IPS-NIHi7 (cell line): ENCODE results near the gene ASPM.

ENCODE experiments used
- DNase-seq: peaks from one replicate; pipeline ENCODE4 v3.0.0; 2012; ENCODE audit warnings: mixed read lengths; ENCODE audit errors: extremely low spot score

The ASPM gene

GRCh38 chr1:197146101-197147095 is at the start of gene ASPM:
Gene ASPM, minus strand, starts transcription at chr1:197146669. Its CDS starts 232 bp downstream, at chr1:197146437.
- peak; percentile 94 for DNase-seq

GRCh38 chr1:197195100-197195499 is 48.6 kb upstream of the ASPM start:
- no peak for DNase-seq

GRCh38 chr1:197184190-197184589 is 37.7 kb upstream of the ASPM start:
- no peak for DNase-seq

- no peak for DNase-seq
Observed at GRCh38 chr1:197183195-197183748, 36.8 kb upstream of the ASPM start.

DNA sequence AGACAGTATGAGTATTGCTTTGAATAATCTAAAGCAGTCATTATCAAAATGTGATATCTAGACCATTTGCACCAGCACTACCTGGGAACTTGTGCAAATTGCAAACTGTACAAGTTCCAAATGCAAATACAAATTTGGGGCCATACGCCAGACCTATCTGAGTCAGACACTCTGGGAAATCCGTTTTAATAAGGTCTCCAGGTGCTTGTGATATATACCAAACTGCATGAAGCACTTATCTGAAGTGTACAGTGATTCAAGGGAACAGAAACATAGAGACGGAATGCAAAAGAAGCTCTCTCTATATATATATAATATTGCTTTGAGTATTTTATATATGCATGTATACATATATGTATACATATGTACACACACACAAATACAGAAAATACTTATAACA is 36.2 kb upstream of the ASPM start:
- no peak for DNase-seq

DNA sequence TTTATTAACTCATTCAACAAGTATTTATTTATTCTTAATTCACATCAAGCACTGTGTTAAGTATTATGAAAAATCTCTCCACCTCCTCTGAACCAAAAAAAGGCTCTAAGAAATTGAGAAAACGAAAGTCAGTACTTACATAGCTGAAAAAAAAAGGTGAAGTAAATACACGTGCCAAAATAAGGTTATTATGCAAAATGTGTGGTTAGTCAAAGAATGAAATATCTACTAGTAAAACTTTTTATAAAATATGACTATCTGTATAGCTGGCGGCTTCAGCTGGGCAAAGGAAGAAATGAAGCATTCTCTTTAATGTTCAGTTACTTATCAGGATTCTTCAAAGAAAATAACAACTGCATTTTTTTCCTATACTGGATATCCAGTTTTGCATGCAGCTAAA is 35.5 kb upstream of the ASPM start:
- no peak for DNase-seq

GRCh38 chr1:197180252-197180878 is 33.9 kb upstream of the ASPM start:
- DNase-seq: peak; percentile 21

DNA sequence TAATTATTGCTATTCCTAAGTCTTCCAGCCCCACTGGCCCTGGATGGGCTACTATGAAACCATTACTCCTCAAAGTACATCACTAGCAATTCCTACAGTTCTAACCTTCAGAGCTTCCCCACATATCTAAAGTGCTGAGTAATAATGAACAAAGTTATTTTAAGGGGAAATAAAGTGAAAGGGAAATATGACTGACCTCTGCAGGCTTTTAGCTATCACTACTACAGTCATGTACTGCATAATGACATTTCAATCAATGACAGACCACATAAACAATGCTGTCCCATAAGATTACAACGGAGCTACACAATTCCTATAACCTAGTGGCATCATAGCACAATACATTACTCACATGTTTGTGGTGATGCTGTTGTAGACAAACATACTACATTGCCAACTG is 32.5 kb upstream of the ASPM start:
- no peak for DNase-seq

DNA sequence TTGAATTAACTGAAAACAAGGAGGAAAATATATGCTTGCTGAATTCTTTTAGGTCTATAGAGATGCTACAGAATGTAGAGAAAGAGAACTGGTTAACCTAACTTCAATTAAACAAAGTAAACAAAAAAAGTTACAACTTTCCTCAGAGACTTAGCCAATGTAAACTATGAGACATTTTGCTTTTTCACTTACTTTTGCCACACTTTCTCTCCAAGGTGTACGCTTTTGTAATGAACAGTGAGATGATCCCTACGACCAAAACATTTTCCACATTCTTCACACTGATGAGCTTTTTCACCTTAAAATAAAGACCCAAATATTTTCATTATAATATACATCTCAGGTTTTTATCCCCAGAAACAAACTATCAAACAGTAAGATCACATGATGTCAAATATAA is 28.3 kb upstream of the ASPM start:
- no peak for DNase-seq

DNA sequence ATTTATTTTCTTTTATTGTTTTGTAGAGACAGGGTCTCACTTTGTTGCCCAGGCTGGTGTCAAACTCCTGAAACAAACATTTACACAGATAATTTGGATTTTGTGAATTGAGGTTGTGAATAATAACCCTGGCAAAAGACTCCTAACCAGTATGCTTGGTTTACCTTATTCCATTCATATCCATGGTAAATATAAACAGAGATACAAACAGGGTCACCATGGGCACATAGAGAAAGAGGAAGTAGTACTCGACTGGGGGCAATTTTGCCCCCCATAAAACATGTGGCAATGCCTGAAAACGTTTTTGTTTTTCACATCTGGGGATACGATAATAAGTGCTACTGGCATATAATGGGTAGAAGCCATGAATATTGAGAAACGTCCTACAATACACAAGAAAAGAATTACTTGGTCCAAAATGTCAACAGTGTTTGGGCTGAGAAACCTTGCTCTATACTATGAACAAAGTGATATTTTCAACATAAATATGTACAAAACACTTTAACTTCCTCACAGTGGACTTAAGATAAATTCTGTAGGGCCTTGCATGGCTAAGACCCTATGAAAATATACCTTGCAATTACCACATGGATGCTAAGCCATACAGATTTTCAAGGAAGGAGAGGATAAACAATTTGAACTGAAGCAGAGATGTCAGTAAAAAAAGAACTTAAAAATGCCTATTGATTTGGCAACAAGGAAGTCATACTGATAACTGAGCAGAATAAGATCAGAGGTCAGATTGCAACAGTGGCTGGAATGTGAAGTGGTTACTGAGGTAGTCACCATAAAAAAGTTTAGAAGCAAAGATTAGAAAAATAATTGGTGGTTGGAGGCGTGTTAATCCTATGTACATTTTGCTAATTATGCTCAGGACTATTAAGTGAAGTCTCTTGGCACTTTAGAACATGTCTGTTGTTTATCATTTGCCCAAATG is 27.4 kb upstream of the ASPM start:
- DNase-seq: no peak

GRCh38 chr1:197171531-197171930 is 25.1 kb upstream of the ASPM start:
- DNase-seq: no peak

DNA sequence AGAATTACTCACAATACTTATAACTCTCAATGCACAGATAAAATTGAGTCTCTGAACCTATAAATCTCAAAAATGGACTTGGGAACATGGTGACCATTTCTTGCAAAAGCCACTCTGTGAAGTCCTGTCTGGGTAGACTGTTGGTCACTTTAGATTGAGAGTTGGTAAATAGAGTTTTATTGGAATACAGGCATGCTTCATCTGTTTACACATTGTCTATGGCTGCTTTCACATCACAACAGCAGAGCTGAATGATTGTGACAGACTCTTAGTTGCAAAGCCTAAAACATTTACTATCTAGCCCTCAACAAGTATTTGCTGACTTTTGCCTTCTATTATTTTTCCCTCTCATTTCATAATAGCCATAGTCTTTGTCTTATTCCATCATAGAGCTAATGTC is 24.1 kb upstream of the ASPM start:
- DNase-seq: no peak

- DNase-seq: no peak
Observed at GRCh38 chr1:197159461-197159860, 13.0 kb upstream of the ASPM start.

- DNase-seq: no peak
Observed at GRCh38 chr1:197156692-197157091, 10.2 kb upstream of the ASPM start.

- no peak for DNase-seq
Observed at GRCh38 chr1:197152662-197153061, 6.2 kb upstream of the ASPM start.

DNA sequence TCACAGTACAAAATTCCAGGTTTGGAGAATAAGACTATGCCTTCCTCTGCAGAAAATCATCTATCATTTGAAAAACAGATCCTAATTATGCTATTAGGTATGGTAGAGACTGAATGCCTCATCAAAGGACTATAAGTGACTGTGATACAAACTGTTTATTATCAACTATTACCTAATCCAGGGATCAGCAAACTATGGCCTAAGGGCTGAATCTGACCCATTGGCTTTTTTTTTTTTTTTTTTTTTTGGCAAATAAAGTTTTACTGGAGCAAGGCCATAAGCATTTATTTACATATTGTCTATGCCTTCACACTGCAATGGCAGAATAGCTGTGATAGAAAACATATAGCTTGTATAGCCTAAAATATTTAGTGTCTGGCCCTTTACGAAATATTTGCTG is 4.7 kb upstream of the ASPM start:
- no peak for DNase-seq

DNA sequence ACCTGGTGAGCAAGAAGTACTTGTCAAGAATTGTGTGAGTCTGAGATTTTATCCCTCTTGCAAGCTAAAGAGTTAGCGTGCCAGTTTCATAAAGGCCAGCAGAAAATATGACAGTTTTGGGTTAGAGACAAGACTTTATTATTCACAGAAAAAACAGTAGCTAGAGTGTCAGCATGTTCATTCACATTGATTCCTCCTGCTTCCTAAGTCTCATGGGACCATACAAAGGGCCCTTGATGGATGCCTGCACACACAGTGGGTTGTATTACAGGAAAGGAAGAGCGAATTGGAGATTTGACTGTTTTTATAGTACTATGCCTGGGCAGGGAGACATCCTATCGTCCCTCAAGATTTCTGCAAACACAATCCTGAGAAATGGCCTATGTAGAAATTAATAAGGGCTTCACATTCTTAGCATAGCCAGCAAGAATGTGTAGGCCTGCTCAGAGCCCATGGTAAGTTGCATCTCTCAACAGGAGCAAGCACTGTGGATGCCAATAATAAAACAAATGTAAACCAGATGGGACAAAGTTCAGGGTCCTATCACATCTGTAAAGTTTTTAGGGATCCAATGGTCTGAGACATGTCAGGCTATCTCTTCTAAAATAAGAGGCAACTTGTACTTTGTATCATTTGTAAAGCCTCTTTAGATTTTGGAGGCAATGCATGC is 4.0 kb upstream of the ASPM start:
- DNase-seq: no peak

DNA sequence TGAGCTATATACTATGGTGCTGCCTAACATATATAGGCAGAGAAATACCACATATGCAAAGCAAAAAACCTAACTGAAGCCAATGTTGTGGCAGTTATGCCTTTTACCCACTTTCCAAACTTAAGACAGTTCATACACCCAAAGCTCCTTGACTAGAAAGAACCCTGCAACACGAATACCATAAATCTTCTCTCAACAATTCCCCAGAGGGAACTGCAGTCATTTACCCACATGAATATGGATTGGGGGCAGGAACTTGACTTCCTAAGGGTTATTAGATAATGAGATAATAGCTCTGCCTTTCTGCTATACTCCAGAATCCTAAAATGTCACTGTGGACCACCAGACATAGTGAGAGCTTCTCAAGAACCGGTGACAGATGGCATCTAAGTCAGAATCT is 2.9 kb upstream of the ASPM start:
- DNase-seq: no peak

DNA sequence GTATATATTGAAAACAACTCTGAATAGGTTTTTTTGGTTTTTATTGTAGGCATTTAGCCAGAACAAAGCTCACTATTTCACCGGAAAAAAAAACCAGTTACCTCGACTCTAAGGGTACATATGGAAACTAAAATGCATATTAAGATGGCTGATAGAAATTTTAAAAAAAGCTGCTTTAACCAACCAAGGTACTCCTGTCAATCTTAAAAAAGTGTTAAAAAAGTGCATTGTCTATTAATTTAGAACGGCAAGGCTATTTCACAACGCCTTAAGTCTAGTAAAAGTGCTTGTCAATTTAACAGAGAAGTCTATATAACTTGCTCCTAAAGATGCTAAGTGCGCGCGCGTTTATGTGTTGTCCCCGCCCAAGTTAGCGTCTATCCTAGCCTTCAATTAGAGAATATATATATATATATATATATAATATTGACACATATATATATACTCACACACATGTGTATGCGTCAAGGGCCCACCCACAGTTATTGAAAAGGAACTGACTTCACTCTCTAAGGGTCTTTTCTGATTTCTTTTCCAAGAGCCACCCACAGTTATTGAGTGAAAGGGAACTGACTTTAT is 934 bp downstream of the ASPM start:
- no peak for DNase-seq

DNA sequence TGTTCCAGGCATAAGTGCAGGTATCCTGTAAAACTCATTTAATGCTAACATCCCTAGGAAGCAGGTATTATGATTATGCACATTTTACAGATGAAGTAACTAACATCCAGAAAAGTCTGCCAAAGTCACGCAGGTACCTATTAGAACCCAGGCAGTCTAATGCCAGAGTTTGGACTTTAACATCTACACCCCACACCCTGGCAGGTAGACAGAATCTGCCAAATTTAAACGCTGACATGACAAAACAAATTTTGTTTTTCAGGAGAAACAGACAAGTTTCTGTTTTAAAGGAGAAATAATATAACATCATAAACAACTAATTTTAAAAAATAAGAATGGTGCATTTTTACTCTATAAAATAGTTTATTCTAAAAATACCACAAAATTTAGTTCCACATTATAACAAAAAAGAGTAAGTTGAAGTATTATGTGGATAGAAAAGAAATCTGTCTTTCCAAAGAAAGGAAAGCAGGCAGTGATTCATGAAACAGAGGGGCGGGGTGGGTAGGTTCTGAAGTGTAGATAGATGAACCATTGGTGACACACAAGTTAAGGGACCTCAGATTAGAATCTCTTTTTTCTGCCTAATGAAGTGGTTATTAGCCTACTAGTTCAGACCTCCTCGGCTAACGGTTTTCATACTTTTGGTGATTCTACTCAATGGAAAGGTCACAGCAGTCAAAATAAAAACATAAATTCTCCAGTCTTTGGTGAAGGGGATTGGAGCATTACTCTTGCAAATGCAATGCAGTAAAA is 1.7 kb downstream of the ASPM start:
- DNase-seq: no peak
